ENCODE results near the gene ULK4.

The ULK4 gene

GRCh38 chr3:41599127-41599484 is 362.8 kb downstream of the ULK4 start:
- no peak for ATAC-seq
- Mint-ChIP-seq H3K27ac (no peak overlapping the region), H3K27me3 (no peaks in the 10 kb centered on the region), H3K4me3 (no peak overlapping the region), H3K36me3 (peaks cover 17% of the 10 kb centered on the region), H3K4me1 (peaks cover 17% of the 10 kb centered on the region), H3K9me3 (peaks cover 3% of the 10 kb centered on the region)

GRCh38 chr3:41598402-41599126 is 363.3 kb downstream of the ULK4 start:
- peaks cover 3% of the 10 kb centered on the region for H3K9me3 Mint-ChIP-seq
- ATAC-seq, result no peak
- H3K4me3 Mint-ChIP-seq, result no peak overlapping the region
- no peaks in the 10 kb centered on the region for H3K27me3 Mint-ChIP-seq
- H3K36me3 Mint-ChIP-seq, result peaks cover 17% of the 10 kb centered on the region
- no peak overlapping the region for H3K27ac Mint-ChIP-seq
- peaks cover 13% of the 10 kb centered on the region for H3K4me1 Mint-ChIP-seq

GRCh38 chr3:41593774-41594173 is 368.1 kb downstream of the ULK4 start:
- Mint-ChIP-seq H3K9me3 (peaks cover 3% of the 10 kb centered on the region), H3K36me3 (peaks cover 23% of the 10 kb centered on the region), H3K27me3 (no peaks in the 10 kb centered on the region), H3K4me3 (no peak overlapping the region), H3K27ac (no peak overlapping the region), H3K4me1 (peaks cover 20% of the 10 kb centered on the region)
- no peak for ATAC-seq

GRCh38 chr3:41592753-41593510 is 369.0 kb downstream of the ULK4 start:
- H3K9me3 Mint-ChIP-seq, result peaks cover 3% of the 10 kb centered on the region
- peaks cover 20% of the 10 kb centered on the region for H3K4me1 Mint-ChIP-seq
- H3K36me3 Mint-ChIP-seq, result peaks cover 23% of the 10 kb centered on the region
- no peak for ATAC-seq
- no peaks in the 10 kb centered on the region for H3K27me3 Mint-ChIP-seq
- H3K27ac Mint-ChIP-seq, result no peak overlapping the region
- no peak overlapping the region for H3K4me3 Mint-ChIP-seq

- Mint-ChIP-seq H3K4me3 (no peak overlapping the region), H3K9me3 (peaks cover 9% of the 10 kb centered on the region), H3K4me1 (peaks cover 27% of the 10 kb centered on the region), H3K27me3 (no peaks in the 10 kb centered on the region), H3K27ac (no peak overlapping the region), H3K36me3 (peaks cover 24% of the 10 kb centered on the region)
- no peak for ATAC-seq
Observed at GRCh38 chr3:41583014-41583413, 378.9 kb downstream of the ULK4 start.

- peaks cover 27% of the 10 kb centered on the region for H3K4me1 Mint-ChIP-seq
- no peaks in the 10 kb centered on the region for H3K27me3 Mint-ChIP-seq
- no peak overlapping the region for H3K27ac Mint-ChIP-seq
- H3K36me3 Mint-ChIP-seq, result peaks cover 24% of the 10 kb centered on the region
- no peak overlapping the region for H3K4me3 Mint-ChIP-seq
- ATAC-seq, result peak; percentile 99
- peaks cover 9% of the 10 kb centered on the region for H3K9me3 Mint-ChIP-seq
Observed at GRCh38 chr3:41581700-41582099, 380.2 kb downstream of the ULK4 start.

- Mint-ChIP-seq H3K4me1 (peaks cover 27% of the 10 kb centered on the region), H3K27ac (no peak overlapping the region)
Observed at GRCh38 chr3:41580274-41580959, 381.5 kb downstream of the ULK4 start.

GRCh38 chr3:41579861-41580260 is 382.0 kb downstream of the ULK4 start:
- Mint-ChIP-seq H3K9me3 (peaks cover 3% of the 10 kb centered on the region), H3K27ac (no peak overlapping the region), H3K27me3 (no peaks in the 10 kb centered on the region), H3K4me3 (no peak overlapping the region), H3K36me3 (peaks cover 12% of the 10 kb centered on the region), H3K4me1 (peaks cover 27% of the 10 kb centered on the region)
- ATAC-seq, result no peak

More at GRCh38 chr3:41580274-41580959, 381.5 kb downstream of the ULK4 start:
- ATAC-seq, result peak; percentile 69
- Mint-ChIP-seq H3K36me3 (peaks cover 14% of the 10 kb centered on the region), H3K9me3 (peaks cover 4% of the 10 kb centered on the region), H3K27me3 (no peaks in the 10 kb centered on the region), H3K4me3 (no peak overlapping the region)

GRCh38 chr3:41578798-41579197 is 383.1 kb downstream of the ULK4 start:
- H3K36me3 Mint-ChIP-seq, result peaks cover 12% of the 10 kb centered on the region
- no peaks in the 10 kb centered on the region for H3K27me3 Mint-ChIP-seq
- H3K27ac Mint-ChIP-seq, result no peak overlapping the region
- peaks cover 33% of the 10 kb centered on the region for H3K4me1 Mint-ChIP-seq
- no peak overlapping the region for H3K4me3 Mint-ChIP-seq
- H3K9me3 Mint-ChIP-seq, result peaks cover 3% of the 10 kb centered on the region
- ATAC-seq, result no peak

GRCh38 chr3:41575724-41576123 is 386.2 kb downstream of the ULK4 start:
- ATAC-seq, result no peak
- peaks cover 7% of the 10 kb centered on the region for H3K36me3 Mint-ChIP-seq
- H3K9me3 Mint-ChIP-seq, result peaks cover 3% of the 10 kb centered on the region
- H3K4me3 Mint-ChIP-seq, result no peak overlapping the region
- H3K27ac Mint-ChIP-seq, result no peak overlapping the region
- H3K4me1 Mint-ChIP-seq, result peaks cover 35% of the 10 kb centered on the region
- no peaks in the 10 kb centered on the region for H3K27me3 Mint-ChIP-seq

- Mint-ChIP-seq H3K4me3 (no peak overlapping the region), H3K27ac (no peak overlapping the region), H3K36me3 (peaks cover 7% of the 10 kb centered on the region), H3K9me3 (peaks cover 3% of the 10 kb centered on the region), H3K27me3 (no peaks in the 10 kb centered on the region), H3K4me1 (peaks cover 27% of the 10 kb centered on the region)
- ATAC-seq, result no peak
Observed at GRCh38 chr3:41574900-41575299, 387.0 kb downstream of the ULK4 start.

- Mint-ChIP-seq H3K36me3 (no peaks in the 10 kb centered on the region), H3K4me3 (no peak overlapping the region), H3K27me3 (no peaks in the 10 kb centered on the region), H3K27ac (no peak overlapping the region), H3K9me3 (no peaks in the 10 kb centered on the region), H3K4me1 (peaks cover 24% of the 10 kb centered on the region)
- ATAC-seq, result no peak
Observed at GRCh38 chr3:41573591-41573990, 388.3 kb downstream of the ULK4 start.

GRCh38 chr3:41572092-41572491 is 389.8 kb downstream of the ULK4 start:
- ATAC-seq, result no peak
- H3K27ac Mint-ChIP-seq, result no peak overlapping the region
- H3K36me3 Mint-ChIP-seq, result no peaks in the 10 kb centered on the region
- no peak overlapping the region for H3K4me3 Mint-ChIP-seq
- H3K9me3 Mint-ChIP-seq, result no peaks in the 10 kb centered on the region
- no peaks in the 10 kb centered on the region for H3K27me3 Mint-ChIP-seq
- peaks cover 24% of the 10 kb centered on the region for H3K4me1 Mint-ChIP-seq

- H3K9me3 Mint-ChIP-seq, result no peaks in the 10 kb centered on the region
- no peaks in the 10 kb centered on the region for H3K27me3 Mint-ChIP-seq
- H3K27ac Mint-ChIP-seq, result no peak overlapping the region
- peaks cover 24% of the 10 kb centered on the region for H3K4me1 Mint-ChIP-seq
- peaks cover 6% of the 10 kb centered on the region for H3K36me3 Mint-ChIP-seq
- H3K4me3 Mint-ChIP-seq, result no peak overlapping the region
- ATAC-seq, result no peak
Observed at GRCh38 chr3:41569632-41570305, 392.1 kb downstream of the ULK4 start.

GRCh38 chr3:41565948-41566514 is 395.9 kb downstream of the ULK4 start:
- no peak for ATAC-seq
- Mint-ChIP-seq H3K27me3 (no peaks in the 10 kb centered on the region), H3K27ac (no peak overlapping the region), H3K4me1 (no peaks in the 10 kb centered on the region), H3K36me3 (peaks cover 21% of the 10 kb centered on the region), H3K9me3 (peaks cover 4% of the 10 kb centered on the region), H3K4me3 (no peak overlapping the region)

Measured in stimulated activated memory B cell treated with anti-CD40 and anti-IgM and Interleukin-4, amounts not matched to agents 10 μg/mL and 1 μg/mL and 100 μg/mL, for 72 hours (primary cell).